Measurements from ENCODE around the gene USP34.

- TF ChIP-seq CTCF (IDR thresholded peaks at IDR 0.05; ENCODE audit: insufficient read depth, low read length), result no peak
- TF ChIP-seq, protein P1, sequence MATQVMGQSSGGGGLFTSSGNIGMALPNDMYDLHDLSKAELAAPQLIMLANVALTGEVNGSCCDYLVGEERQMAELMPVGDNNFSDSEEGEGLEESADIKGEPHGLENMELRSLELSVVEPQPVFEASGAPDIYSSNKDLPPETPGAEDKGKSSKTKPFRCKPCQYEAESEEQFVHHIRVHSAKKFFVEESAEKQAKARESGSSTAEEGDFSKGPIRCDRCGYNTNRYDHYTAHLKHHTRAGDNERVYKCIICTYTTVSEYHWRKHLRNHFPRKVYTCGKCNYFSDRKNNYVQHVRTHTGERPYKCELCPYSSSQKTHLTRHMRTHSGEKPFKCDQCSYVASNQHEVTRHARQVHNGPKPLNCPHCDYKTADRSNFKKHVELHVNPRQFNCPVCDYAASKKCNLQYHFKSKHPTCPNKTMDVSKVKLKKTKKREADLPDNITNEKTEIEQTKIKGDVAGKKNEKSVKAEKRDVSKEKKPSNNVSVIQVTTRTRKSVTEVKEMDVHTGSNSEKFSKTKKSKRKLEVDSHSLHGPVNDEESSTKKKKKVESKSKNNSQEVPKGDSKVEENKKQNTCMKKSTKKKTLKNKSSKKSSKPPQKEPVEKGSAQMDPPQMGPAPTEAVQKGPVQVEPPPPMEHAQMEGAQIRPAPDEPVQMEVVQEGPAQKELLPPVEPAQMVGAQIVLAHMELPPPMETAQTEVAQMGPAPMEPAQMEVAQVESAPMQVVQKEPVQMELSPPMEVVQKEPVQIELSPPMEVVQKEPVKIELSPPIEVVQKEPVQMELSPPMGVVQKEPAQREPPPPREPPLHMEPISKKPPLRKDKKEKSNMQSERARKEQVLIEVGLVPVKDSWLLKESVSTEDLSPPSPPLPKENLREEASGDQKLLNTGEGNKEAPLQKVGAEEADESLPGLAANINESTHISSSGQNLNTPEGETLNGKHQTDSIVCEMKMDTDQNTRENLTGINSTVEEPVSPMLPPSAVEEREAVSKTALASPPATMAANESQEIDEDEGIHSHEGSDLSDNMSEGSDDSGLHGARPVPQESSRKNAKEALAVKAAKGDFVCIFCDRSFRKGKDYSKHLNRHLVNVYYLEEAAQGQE (IDR thresholded peaks at IDR 0.05; ENCODE audit: insufficient replicate concordance, low read depth), result no peak
Observed at GRCh38 chr2:61172671-61173070, 298.2 kb downstream of the USP34 start.
